Neural cell (in vitro differentiated cells): ENCODE data around the gene PGM2L1. TPM values are rescaled to one million over a fixed set of nuclear protein-coding genes. Genes with fewer than 3 reads are reported as not detected.

Experiments
- H2AFZ ChIP-seq: fragments of 200-600, 300-800 bp; sonication (generic), shearing (Covaris generic); 2 replicates; pipeline ENCODE4 v1.6.0; 2014; ENCODE audit warnings: low read depth, mild to moderate bottlenecking, antibody characterized with exemption, low read length, moderate library complexity
- H3F3A ChIP-seq: fragments of 200-600 bp; shearing (Covaris generic); 2 replicates; pipeline ENCODE4 v1.6.1; 2016; ENCODE audit warnings: mild to moderate bottlenecking, moderate library complexity, mixed read lengths, antibody characterized with exemption, low read length; ENCODE audit not compliant: insufficient read depth, poor library complexity, severe bottlenecking
- H3K27ac ChIP-seq: fragments of 200-600, 300-800 bp; sonication (generic), shearing (Covaris generic); 2 replicates; pipeline ENCODE4 v1.5.1; 2014; ENCODE audit warnings: mild to moderate bottlenecking, low read length, moderate library complexity
- H3K27me3 ChIP-seq: fragments of 300-800, 200-600 bp; sonication (generic), shearing (Covaris generic); 2 replicates; pipeline ENCODE4 v1.6.0; 2014; ENCODE audit warnings: mild to moderate bottlenecking, low read depth, low read length, moderate library complexity; ENCODE audit not compliant: insufficient read depth
- H3K36me3 ChIP-seq: fragments of 300-800, 200-600 bp; sonication (generic), shearing (Covaris generic); 2 replicates; pipeline ENCODE4 v1.5.1; 2014; ENCODE audit warnings: mild to moderate bottlenecking, antibody characterized with exemption, low read length, moderate library complexity; ENCODE audit not compliant: insufficient read depth
- H3K4me2 ChIP-seq: fragments of 300-800, 200-600 bp; sonication (generic), shearing (Covaris generic); 2 replicates; pipeline ENCODE4 v1.6.0; 2014; ENCODE audit warnings: mild to moderate bottlenecking, low read length
- H3K4me3 ChIP-seq: fragments of 300-800, 200-600 bp; sonication (generic), shearing (Covaris generic); 2 replicates; pipeline ENCODE4 v1.5.1; 2014; ENCODE audit warnings: mild to moderate bottlenecking, low read length, moderate library complexity
- H3K79me2 ChIP-seq: fragments of 200-600 bp; shearing (Covaris generic); replicated peaks from 2 replicates; pipeline ENCODE4 v1.6.0; 2014; ENCODE audit warnings: mild to moderate bottlenecking, low read length, moderate library complexity; ENCODE audit not compliant: insufficient read depth
- H3K9ac ChIP-seq: fragments of 300-800, 200-600 bp; sonication (generic), shearing (Covaris generic); 2 replicates; pipeline ENCODE4 v1.6.1; 2016; ENCODE audit warnings: mild to moderate bottlenecking, low read length, mixed read lengths
- H3K9me2 ChIP-seq: fragments of 200-600 bp; shearing (Covaris generic); 2 replicates; pipeline ENCODE4 v1.6.1; 2016; ENCODE audit warnings: mild to moderate bottlenecking, low read length, mixed read lengths; ENCODE audit not compliant: insufficient read depth
- H3K9me3 ChIP-seq: fragments of 200-600, 300-800 bp; sonication (generic), shearing (Covaris generic); 2 replicates; pipeline ENCODE4 v1.6.1; 2016; ENCODE audit warnings: mild to moderate bottlenecking, mixed run types, low read length, moderate library complexity, mixed read lengths
- H4K20me1 ChIP-seq: fragments of 200-600 bp; shearing (Covaris generic); 2 replicates; pipeline ENCODE4 v1.6.1; 2016; ENCODE audit warnings: mild to moderate bottlenecking, mixed run types; ENCODE audit not compliant: insufficient read depth
- EP300 ChIP-seq: fragments of 450-650 bp; conservative IDR thresholded peaks from 2 replicates; pipeline ENCODE4 v1.6.1; 2014; ENCODE audit warnings: antibody characterized with exemption, mild to moderate bottlenecking, moderate library complexity; ENCODE audit not compliant: poor library complexity, severe bottlenecking
- EZH2 ChIP-seq: fragments of 200-600, 300-800 bp; shearing (Covaris generic), sonication (generic); IDR thresholded peaks from 2 replicates; pipeline ENCODE4 v1.6.1; 2014; ENCODE audit warnings: antibody characterized with exemption, low read length, borderline replicate concordance, mild to moderate bottlenecking; ENCODE audit not compliant: insufficient read depth, poor library complexity, severe bottlenecking
- MXI1 ChIP-seq: fragments of 450-650 bp; conservative IDR thresholded peaks from 2 replicates; pipeline ENCODE4 v1.6.1; 2014; ENCODE audit warnings: antibody characterized with exemption, mild to moderate bottlenecking; ENCODE audit not compliant: poor library complexity, severe bottlenecking
- POLR2AphosphoS5 ChIP-seq: IDR thresholded peaks from 2 replicates; pipeline ENCODE4 v1.6.1; 2012
- RAD21 ChIP-seq: fragments of 450-650 bp; conservative IDR thresholded peaks from 2 replicates; pipeline ENCODE4 v1.6.1; 2014; ENCODE audit warnings: antibody characterized with exemption, mild to moderate bottlenecking, moderate library complexity
- SMC3 ChIP-seq: fragments of 450-650 bp; conservative IDR thresholded peaks from 2 replicates; pipeline ENCODE4 v1.6.1; 2014; ENCODE audit warnings: antibody characterized with exemption, mild to moderate bottlenecking, moderate library complexity; ENCODE audit not compliant: poor library complexity
- TAF1 ChIP-seq: IDR thresholded peaks from 2 replicates; pipeline ENCODE4 v1.6.1; 2012; ENCODE audit warnings: low read depth
- polyA plus RNA-seq: library from polyadenylated mRNA; depleted of rRNA; stranded (reverse); fragments of >200 nt; gene quantifications from 2 replicates; pipeline ENCODE4 v1.2.3, GENCODE V29; 2014
- TF ChIP-seq, protein P1 (sequence below): IDR thresholded peaks from 2 replicates; pipeline ENCODE4 v1.6.1; 2012; ENCODE audit warnings: borderline replicate concordance
- TF ChIP-seq, protein P2 (sequence below): fragments of 450-650 bp; IDR thresholded peaks from 2 replicates; pipeline ENCODE4 v1.5.1; 2014; ENCODE audit warnings: antibody characterized with exemption, mild to moderate bottlenecking, moderate library complexity; ENCODE audit not compliant: poor library complexity, severe bottlenecking

Gene PGM2L1
- polyA plus RNA-seq, 1 donor from 2014 or later = 95.0 TPM

DNA sequence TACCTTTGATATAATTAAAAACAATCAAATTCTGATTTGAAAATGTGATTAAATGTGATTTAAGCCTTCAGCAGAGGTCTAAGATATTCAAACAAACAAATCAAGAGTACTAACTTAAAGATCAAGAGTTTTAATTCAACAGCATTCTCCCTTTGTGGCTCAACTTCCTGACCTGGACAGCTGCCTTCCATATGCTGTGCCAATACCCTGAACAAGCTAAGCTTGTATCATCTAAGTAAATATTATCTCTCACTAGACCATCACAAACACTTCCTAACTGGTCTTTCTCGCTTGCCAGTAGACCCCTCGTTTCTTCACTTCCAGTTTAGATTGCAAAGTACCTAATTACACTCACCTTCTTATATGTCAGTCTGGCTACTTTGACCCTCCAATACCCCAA lies 50.9 kb downstream of the PGM2L1 start:
- Histone ChIP-seq H4K20me1 (no peaks in the 10 kb centered on the region), H3K27me3 (no peaks in the 10 kb centered on the region), H2AFZ (no peak overlapping the region), H3K79me2 (no peaks in the 10 kb centered on the region), H3K9me2 (no peaks in the 10 kb centered on the region), H3K9ac (no peak overlapping the region), H3K27ac (no peak overlapping the region), H3K4me2 (no peak overlapping the region), H3K9me3 (no peaks in the 10 kb centered on the region), H3K36me3 (peaks cover 31% of the 10 kb centered on the region), H3F3A (no peaks in the 10 kb centered on the region), H3K4me3 (no peak overlapping the region)
- TF ChIP-seq SMC3 = no peak
- TF ChIP-seq MXI1 = no peak
- TF ChIP-seq, protein P1, sequence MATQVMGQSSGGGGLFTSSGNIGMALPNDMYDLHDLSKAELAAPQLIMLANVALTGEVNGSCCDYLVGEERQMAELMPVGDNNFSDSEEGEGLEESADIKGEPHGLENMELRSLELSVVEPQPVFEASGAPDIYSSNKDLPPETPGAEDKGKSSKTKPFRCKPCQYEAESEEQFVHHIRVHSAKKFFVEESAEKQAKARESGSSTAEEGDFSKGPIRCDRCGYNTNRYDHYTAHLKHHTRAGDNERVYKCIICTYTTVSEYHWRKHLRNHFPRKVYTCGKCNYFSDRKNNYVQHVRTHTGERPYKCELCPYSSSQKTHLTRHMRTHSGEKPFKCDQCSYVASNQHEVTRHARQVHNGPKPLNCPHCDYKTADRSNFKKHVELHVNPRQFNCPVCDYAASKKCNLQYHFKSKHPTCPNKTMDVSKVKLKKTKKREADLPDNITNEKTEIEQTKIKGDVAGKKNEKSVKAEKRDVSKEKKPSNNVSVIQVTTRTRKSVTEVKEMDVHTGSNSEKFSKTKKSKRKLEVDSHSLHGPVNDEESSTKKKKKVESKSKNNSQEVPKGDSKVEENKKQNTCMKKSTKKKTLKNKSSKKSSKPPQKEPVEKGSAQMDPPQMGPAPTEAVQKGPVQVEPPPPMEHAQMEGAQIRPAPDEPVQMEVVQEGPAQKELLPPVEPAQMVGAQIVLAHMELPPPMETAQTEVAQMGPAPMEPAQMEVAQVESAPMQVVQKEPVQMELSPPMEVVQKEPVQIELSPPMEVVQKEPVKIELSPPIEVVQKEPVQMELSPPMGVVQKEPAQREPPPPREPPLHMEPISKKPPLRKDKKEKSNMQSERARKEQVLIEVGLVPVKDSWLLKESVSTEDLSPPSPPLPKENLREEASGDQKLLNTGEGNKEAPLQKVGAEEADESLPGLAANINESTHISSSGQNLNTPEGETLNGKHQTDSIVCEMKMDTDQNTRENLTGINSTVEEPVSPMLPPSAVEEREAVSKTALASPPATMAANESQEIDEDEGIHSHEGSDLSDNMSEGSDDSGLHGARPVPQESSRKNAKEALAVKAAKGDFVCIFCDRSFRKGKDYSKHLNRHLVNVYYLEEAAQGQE = no peak
- TF ChIP-seq, protein P2, sequence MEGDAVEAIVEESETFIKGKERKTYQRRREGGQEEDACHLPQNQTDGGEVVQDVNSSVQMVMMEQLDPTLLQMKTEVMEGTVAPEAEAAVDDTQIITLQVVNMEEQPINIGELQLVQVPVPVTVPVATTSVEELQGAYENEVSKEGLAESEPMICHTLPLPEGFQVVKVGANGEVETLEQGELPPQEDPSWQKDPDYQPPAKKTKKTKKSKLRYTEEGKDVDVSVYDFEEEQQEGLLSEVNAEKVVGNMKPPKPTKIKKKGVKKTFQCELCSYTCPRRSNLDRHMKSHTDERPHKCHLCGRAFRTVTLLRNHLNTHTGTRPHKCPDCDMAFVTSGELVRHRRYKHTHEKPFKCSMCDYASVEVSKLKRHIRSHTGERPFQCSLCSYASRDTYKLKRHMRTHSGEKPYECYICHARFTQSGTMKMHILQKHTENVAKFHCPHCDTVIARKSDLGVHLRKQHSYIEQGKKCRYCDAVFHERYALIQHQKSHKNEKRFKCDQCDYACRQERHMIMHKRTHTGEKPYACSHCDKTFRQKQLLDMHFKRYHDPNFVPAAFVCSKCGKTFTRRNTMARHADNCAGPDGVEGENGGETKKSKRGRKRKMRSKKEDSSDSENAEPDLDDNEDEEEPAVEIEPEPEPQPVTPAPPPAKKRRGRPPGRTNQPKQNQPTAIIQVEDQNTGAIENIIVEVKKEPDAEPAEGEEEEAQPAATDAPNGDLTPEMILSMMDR = no peak
- TF ChIP-seq RAD21 = no peak
- TF ChIP-seq TAF1 = no peak
- no peak for TF ChIP-seq EP300
- TF ChIP-seq POLR2AphosphoS5 = no peak

DNA sequence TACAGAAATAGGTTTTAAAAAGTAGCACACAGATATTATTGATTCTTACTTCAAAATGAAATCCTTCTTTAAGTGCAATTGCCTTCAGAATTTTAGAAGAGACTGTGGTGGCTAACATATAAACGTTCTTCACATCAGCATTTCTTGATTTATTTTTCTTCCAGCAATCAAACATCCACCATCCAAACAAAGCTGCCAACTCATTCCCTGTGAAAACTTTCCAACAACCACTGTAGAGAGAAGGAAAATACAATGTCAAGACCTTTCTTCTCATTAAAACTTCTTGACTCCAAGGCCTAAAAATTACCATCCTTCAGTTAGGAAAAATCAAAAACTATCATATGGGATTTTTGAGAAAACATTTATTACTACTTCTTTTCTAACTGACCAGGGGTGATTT lies 52.8 kb downstream of the PGM2L1 start:
- H3K79me2 ChIP-seq = no peaks in the 10 kb centered on the region
- H3K9me2 ChIP-seq = no peaks in the 10 kb centered on the region
- no peaks in the 10 kb centered on the region for H3F3A ChIP-seq
- H4K20me1 ChIP-seq = no peaks in the 10 kb centered on the region
- no peaks in the 10 kb centered on the region for H3K27me3 ChIP-seq
- peaks cover 24% of the 10 kb centered on the region for H3K36me3 ChIP-seq
- no peak overlapping the region for H3K9ac ChIP-seq
- H3K9me3 ChIP-seq = no peaks in the 10 kb centered on the region
- H3K4me2 ChIP-seq = no peak overlapping the region
- no peak overlapping the region for H3K27ac ChIP-seq
- no peak overlapping the region for H3K4me3 ChIP-seq
- no peak for TF ChIP-seq EP300
- no peak for TF ChIP-seq RAD21
- TF ChIP-seq, protein P1 = no peak
- no peak for TF ChIP-seq POLR2AphosphoS5
- no peak for TF ChIP-seq SMC3
- TF ChIP-seq TAF1 = no peak
- TF ChIP-seq, protein P2 = no peak
- no peak for TF ChIP-seq EZH2
- TF ChIP-seq MXI1 = no peak
- H2AFZ ChIP-seq = no peak overlapping the region
